Transverse colon (tissue), 4 donors: ENCODE results near the gene CPM. TPM values are rescaled to one million over a fixed set of nuclear protein-coding genes. Genes with fewer than 3 reads are reported as not detected.

ENCODE experiments used
- DNase-seq: peaks from one replicate; pipeline ENCODE4 v3.0.0-alpha.2; 2019
- H3K27ac ChIP-seq, 4 donors: fragments of 200-600 bp; sonication (generic); 2 replicates each; pipeline ENCODE4 v1.5.1; 2016 to 2018; ENCODE audit warnings: inconsistent platforms in 4 of 4
- H3K27me3 ChIP-seq: fragments of 200-600 bp; sonication (generic); 2 replicates; pipeline ENCODE4 v1.5.1; 2017; ENCODE audit warnings: inconsistent platforms
- H3K36me3 ChIP-seq, 4 donors: fragments of 200-600 bp; sonication (generic); 2 replicates each; pipeline ENCODE4 v1.5.1; 2017 to 2019; ENCODE audit warnings: inconsistent platforms in 4 of 4
- H3K4me1 ChIP-seq, 4 donors: fragments of 200-600 bp; sonication (generic); 2 replicates each; pipeline ENCODE4 v1.5.1; 2017 to 2020; ENCODE audit warnings: inconsistent platforms in 4 of 4
- H3K4me3 ChIP-seq, 4 donors: fragments of 200-600 bp; sonication (generic); 1 replicate in 1 of 4; 2 replicates in 3 of 4; pipeline versions ENCODE4 v1.5.1 to v1.6.1; 2017 to 2019; ENCODE audit warnings: inconsistent platforms in 4 of 4
- H3K9me3 ChIP-seq, 2 donors: fragments of 200-600 bp; sonication (generic); 2 replicates each; pipeline ENCODE4 v1.5.1; 2017 to 2019; ENCODE audit warnings: inconsistent platforms in 2 of 2
- CTCF ChIP-seq, 5 experiments: fragments of 200-600 bp in 3 of 5; fragments of 450-650 bp in 2 of 5; sonication (generic) in 3 of 5; IDR thresholded peaks; 1 replicate in 2 of 5; 2 replicates in 3 of 5; pipeline ENCODE4 v1.5.1; 2016 to 2017; ENCODE audit warnings: antibody characterized with exemption in 5 of 5, inconsistent platforms in 3 of 5, mild to moderate bottlenecking in 2 of 5, moderate library complexity in 1 of 5
- EP300 ChIP-seq: sonication (generic); formaldehyde crosslinking; IDR thresholded peaks from one replicate; pipeline ENCODE4 v1.6.1; 2017; ENCODE audit warnings: antibody characterized with exemption, low read depth
- POLR2A ChIP-seq: fragments of 450-650 bp; IDR thresholded peaks from one replicate; pipeline ENCODE4 v1.6.1; 2016; ENCODE audit warnings: antibody characterized with exemption, mild to moderate bottlenecking, moderate library complexity
- POLR2AphosphoS5 ChIP-seq, 3 donors: sonication (generic); formaldehyde crosslinking; IDR thresholded peaks; one replicate each; pipeline ENCODE4 v1.6.1; 2016; ENCODE audit warnings: antibody characterized with exemption in 3 of 3
- WGBS, 2 donors: methylation state at CpG; one replicate each; pipeline ENCODE4 v1.1.5; 2018; ENCODE audit warnings: low coverage in 1 of 2; 5-methylcytosine and 5-hydroxymethylcytosine counted together
- in situ Hi-C, 4 donors: fragments of 200-750 bp; cut with MboI; loops; one replicate each; pipeline versions ENCODE4 v1.15.0 to v1.15.1; 2017; ENCODE audit warnings: low sequenced_read_pairs in 3 of 4, low pct_ligation_motif_present in 1 of 4, low pct_unique_long_range_greater_than_20kb in 1 of 4
- intact Hi-C: fragments of 100-400 bp; cut with DNase I; formaldehyde crosslinking; loops from one replicate; pipeline ENCODE4 v1.15.1; 2023; ENCODE audit warnings: low total_unique reads
- total RNA-seq, 4 donors: library from RNA; depleted of rRNA; stranded (reverse); fragments of >200 nt; gene quantifications; one replicate each; pipeline ENCODE4 v1.1.0, GENCODE V29; 2016

The CPM gene
- total RNA-seq, 4 donors from 2014 or later: 36.4 to 147 (median 107) TPM

- H3K27ac ChIP-seq: no peak overlapping the region
- DNase-seq: no peak
- in situ Hi-C loops (no loop called here), intact Hi-C loops (no loop called here)
- H3K4me1 ChIP-seq: peaks cover 0 to 20% (median 10%) of the 10 kb centered on the region in 4 donors
- no peaks in the 10 kb centered on the region for H3K36me3 ChIP-seq
- TF ChIP-seq CTCF (IDR thresholded peaks at IDR 0.05) (no peak), POLR2AphosphoS5 (IDR thresholded peaks at IDR 0.05) (no peak), POLR2A (no peak), EP300 (no peak)
- peaks cover 13% of the 10 kb centered on the region for H3K27me3 ChIP-seq
- no peaks in the 10 kb centered on the region for H3K9me3 ChIP-seq
- H3K4me3 ChIP-seq: peak overlapping the region in 1 of 4 donors; percentile 75
- 78 to 80% methylated on average over 6 of the region's 6 CpGs for WGBS, 2 donors
Observed at GRCh38 chr12:68930178-68930577, 2.8 kb downstream of the CPM start.

GRCh38 chr12:68924546-68924945 is 8.4 kb downstream of the CPM start:
- Histone ChIP-seq H3K27ac (no peak overlapping the region), H3K9me3 (no peaks in the 10 kb centered on the region), H3K4me3 (no peak overlapping the region), H3K4me1 (no peaks in the 10 kb centered on the region), H3K36me3 (no peaks in the 10 kb centered on the region), H3K27me3 (no peaks in the 10 kb centered on the region)
- no peak for DNase-seq
- in situ Hi-C loops (no loop called here), intact Hi-C loops (no loop called here)
- no peak for TF ChIP-seq POLR2AphosphoS5 (IDR thresholded peaks at IDR 0.05)
- TF ChIP-seq EP300: no peak
- TF ChIP-seq CTCF (IDR thresholded peaks at IDR 0.05): no peak
- no peak for TF ChIP-seq POLR2A
- WGBS, 2 donors: 88 to 98% methylated on average over 4 of the region's 4 CpGs

GRCh38 chr12:68919581-68920239 is 13.3 kb downstream of the CPM start:
- Histone ChIP-seq H3K27me3 (no peaks in the 10 kb centered on the region), H3K9me3 (no peaks in the 10 kb centered on the region), H3K4me1 (no peaks in the 10 kb centered on the region), H3K27ac (no peak overlapping the region), H3K4me3 (no peak overlapping the region), H3K36me3 (no peaks in the 10 kb centered on the region)
- in situ Hi-C loops: no loop called here
- TF ChIP-seq EP300 (no peak), POLR2A (no peak), CTCF (IDR thresholded peaks at IDR 0.05) (no peak), POLR2AphosphoS5 (IDR thresholded peaks at IDR 0.05) (no peak)
- intact Hi-C loops: no loop called here
- WGBS, 2 donors: 84 to 85% methylated on average over 3 to 9 of the region's 9 CpGs
- DNase-seq: no peak

- no peak overlapping the region for H3K27ac ChIP-seq
- no peaks in the 10 kb centered on the region for H3K4me1 ChIP-seq
- in situ Hi-C loops: no loop called here
- TF ChIP-seq POLR2A (no peak), EP300 (no peak), POLR2AphosphoS5 (IDR thresholded peaks at IDR 0.05) (no peak)
- no peaks in the 10 kb centered on the region for H3K9me3 ChIP-seq
- H3K4me3 ChIP-seq: no peak overlapping the region
- WGBS, 2 donors: 63 to 79% methylated on average over 1 of the region's 1 CpG
- intact Hi-C loops: no loop called here
- no peak for DNase-seq
- H3K27me3 ChIP-seq: no peaks in the 10 kb centered on the region
- H3K36me3 ChIP-seq: no peaks in the 10 kb centered on the region
Observed at GRCh38 chr12:68918960-68919359, 14.0 kb downstream of the CPM start.

GRCh38 chr12:68915055-68915454 is 17.9 kb downstream of the CPM start:
- no peaks in the 10 kb centered on the region for H3K27me3 ChIP-seq
- no peak overlapping the region for H3K4me3 ChIP-seq
- H3K4me1 ChIP-seq: no peaks in the 10 kb centered on the region
- H3K9me3 ChIP-seq: no peaks in the 10 kb centered on the region
- H3K27ac ChIP-seq: no peak overlapping the region
- intact Hi-C loops: no loop called here
- 68 to 72% methylated on average over 2 to 3 of the region's 3 CpGs for WGBS, 2 donors
- TF ChIP-seq CTCF (IDR thresholded peaks at IDR 0.05): no peak
- TF ChIP-seq EP300: no peak
- TF ChIP-seq POLR2A: no peak
- TF ChIP-seq POLR2AphosphoS5 (IDR thresholded peaks at IDR 0.05): no peak
- in situ Hi-C loops: no loop called here
- H3K36me3 ChIP-seq: no peaks in the 10 kb centered on the region
- no peak for DNase-seq
